HG03045 (cell line): Measurements from ENCODE around the gene AP2A1.
"Not testable (repeated sequence)": the region's sequence is repeated elsewhere in the genome, so short reads cannot be mapped to it uniquely, and the experiment has no call there.

ENCODE experiments used
- ATAC-seq: cut with Tn5 transposase; IDR thresholded peaks from one replicate; pipeline ENCODE4 v1.9.1; 2021; ENCODE audit warnings: mild to moderate bottlenecking, moderate library complexity; ENCODE audit not compliant: unreplicated experiment

The AP2A1 gene

GRCh38 chr19:49811328-49811727 lies 44.5 kb downstream of the AP2A1 start:
- no peak for ATAC-seq

- ATAC-seq, result no peak
Observed at GRCh38 chr19:49812452-49812996, 45.7 kb downstream of the AP2A1 start.

GRCh38 chr19:49812997-49813861 lies 46.4 kb downstream of the AP2A1 start, which contains the start of gene FUZ:
Gene FUZ (minus strand): TSS chr19:49813292. CDS start chr19:49813106, 186 bp downstream.
- ATAC-seq, result peak; percentile 47

GRCh38 chr19:49814010-49814409 lies 47.2 kb downstream of the AP2A1 start:
- ATAC-seq, result no peak

GRCh38 chr19:49816590-49816989 lies 49.8 kb downstream of the AP2A1 start:
- no peak for ATAC-seq

- ATAC-seq, result peak; percentile 68
Observed at GRCh38 chr19:49817964-49818648, 51.3 kb downstream of the AP2A1 start, which contains the start of gene MED25. Gene MED25 (plus strand): TSS chr19:49818289. CDS start chr19:49818342, 53 bp downstream.

GRCh38 chr19:49818649-49819370 lies 52.0 kb downstream of the AP2A1 start:
- no peak for ATAC-seq

GRCh38 chr19:49819452-49820115 lies 52.8 kb downstream of the AP2A1 start:
- not testable (repeated sequence) for ATAC-seq

GRCh38 chr19:49820125-49820524 lies 53.3 kb downstream of the AP2A1 start:
- no peak for ATAC-seq

- ATAC-seq, result no peak
Observed at GRCh38 chr19:49823472-49823871, 56.7 kb downstream of the AP2A1 start.

- ATAC-seq, result no peak
Observed at GRCh38 chr19:49824662-49825061, 57.9 kb downstream of the AP2A1 start.

GRCh38 chr19:49827034-49827433 lies 60.2 kb downstream of the AP2A1 start:
- ATAC-seq, result no peak

- ATAC-seq, result no peak
Observed at GRCh38 chr19:49829200-49829599, 62.4 kb downstream of the AP2A1 start.

GRCh38 chr19:49829721-49830120 lies 62.9 kb downstream of the AP2A1 start:
- no peak for ATAC-seq

- no peak for ATAC-seq
Observed at GRCh38 chr19:49830766-49831165, 64.0 kb downstream of the AP2A1 start.

- ATAC-seq, result no peak
Observed at GRCh38 chr19:49831592-49831991, 64.8 kb downstream of the AP2A1 start.

- ATAC-seq, result no peak
Observed at GRCh38 chr19:49832556-49832955, 65.8 kb downstream of the AP2A1 start.

- ATAC-seq, result no peak
Observed at GRCh38 chr19:49833599-49833998, 66.8 kb downstream of the AP2A1 start.

- ATAC-seq, result no peak
Observed at GRCh38 chr19:49835562-49835961, 68.8 kb downstream of the AP2A1 start.
